Fibroblast of mammary gland (primary cell): ENCODE data around the gene TAB3.

Experiments
- DNase-seq: peaks from one replicate; pipeline ENCODE4 v3.0.0-alpha.2; 2010; ENCODE audit warnings: low read depth
- H3K4me3 ChIP-seq: 2 replicates; pipeline ENCODE4 v1.5.1; 2011; ENCODE audit warnings: low read depth, mild to moderate bottlenecking, low read length, moderate library complexity; ENCODE audit not compliant: control insufficient read depth
- TF ChIP-seq, protein P1 (sequence below): conservative IDR thresholded peaks from 2 replicates; pipeline ENCODE4 v1.5.1; 2011; ENCODE audit warnings: low read depth, low read length, inconsistent platforms; ENCODE audit not compliant: control insufficient read depth, insufficient read depth

Gene TAB3

DNA sequence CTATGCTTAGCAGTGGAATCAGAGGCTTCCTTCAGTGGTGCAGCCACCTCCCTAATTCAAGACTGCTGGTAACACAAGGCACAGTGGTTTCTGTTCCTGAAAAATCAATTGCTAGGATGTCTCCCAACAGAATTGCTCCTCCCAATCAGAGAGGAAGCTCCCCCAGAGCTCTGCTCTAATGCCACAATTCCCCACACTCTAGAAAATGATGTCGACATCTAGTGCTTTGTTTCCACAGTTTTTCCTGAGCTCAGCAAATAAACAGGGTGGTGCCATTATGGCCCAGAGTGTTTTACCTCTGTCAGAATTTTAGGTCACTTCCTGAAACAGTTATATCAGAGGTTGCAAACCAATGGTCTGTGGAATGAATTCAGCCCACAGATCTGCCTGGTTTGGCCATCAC is 24.7 kb downstream of the TAB3 start:
- peak; percentile 1 for DNase-seq
- TF ChIP-seq, protein P1, sequence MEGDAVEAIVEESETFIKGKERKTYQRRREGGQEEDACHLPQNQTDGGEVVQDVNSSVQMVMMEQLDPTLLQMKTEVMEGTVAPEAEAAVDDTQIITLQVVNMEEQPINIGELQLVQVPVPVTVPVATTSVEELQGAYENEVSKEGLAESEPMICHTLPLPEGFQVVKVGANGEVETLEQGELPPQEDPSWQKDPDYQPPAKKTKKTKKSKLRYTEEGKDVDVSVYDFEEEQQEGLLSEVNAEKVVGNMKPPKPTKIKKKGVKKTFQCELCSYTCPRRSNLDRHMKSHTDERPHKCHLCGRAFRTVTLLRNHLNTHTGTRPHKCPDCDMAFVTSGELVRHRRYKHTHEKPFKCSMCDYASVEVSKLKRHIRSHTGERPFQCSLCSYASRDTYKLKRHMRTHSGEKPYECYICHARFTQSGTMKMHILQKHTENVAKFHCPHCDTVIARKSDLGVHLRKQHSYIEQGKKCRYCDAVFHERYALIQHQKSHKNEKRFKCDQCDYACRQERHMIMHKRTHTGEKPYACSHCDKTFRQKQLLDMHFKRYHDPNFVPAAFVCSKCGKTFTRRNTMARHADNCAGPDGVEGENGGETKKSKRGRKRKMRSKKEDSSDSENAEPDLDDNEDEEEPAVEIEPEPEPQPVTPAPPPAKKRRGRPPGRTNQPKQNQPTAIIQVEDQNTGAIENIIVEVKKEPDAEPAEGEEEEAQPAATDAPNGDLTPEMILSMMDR = no peak
- no peak overlapping the region for H3K4me3 ChIP-seq

DNA sequence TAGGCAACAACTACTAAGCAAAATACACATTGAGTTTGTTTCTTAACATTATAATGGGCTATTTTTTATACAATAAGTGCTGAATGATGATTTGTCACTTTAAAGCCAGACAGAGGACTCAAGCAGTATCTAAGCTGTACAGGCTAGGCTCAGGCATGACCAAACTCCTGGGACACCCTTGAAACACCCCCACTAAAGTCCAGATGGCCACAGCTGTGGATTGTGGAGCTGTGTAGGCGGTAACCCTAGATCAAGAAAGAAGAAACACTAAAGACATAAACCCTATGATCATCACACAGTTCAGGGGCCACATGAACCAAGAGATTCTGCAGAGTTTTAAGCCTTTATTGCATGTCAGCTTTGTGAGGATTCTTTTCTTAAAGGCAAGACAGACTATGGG is 25.1 kb downstream of the TAB3 start:
- TF ChIP-seq, protein P1 = no peak
- no peak for DNase-seq
- H3K4me3 ChIP-seq = no peak overlapping the region

DNA sequence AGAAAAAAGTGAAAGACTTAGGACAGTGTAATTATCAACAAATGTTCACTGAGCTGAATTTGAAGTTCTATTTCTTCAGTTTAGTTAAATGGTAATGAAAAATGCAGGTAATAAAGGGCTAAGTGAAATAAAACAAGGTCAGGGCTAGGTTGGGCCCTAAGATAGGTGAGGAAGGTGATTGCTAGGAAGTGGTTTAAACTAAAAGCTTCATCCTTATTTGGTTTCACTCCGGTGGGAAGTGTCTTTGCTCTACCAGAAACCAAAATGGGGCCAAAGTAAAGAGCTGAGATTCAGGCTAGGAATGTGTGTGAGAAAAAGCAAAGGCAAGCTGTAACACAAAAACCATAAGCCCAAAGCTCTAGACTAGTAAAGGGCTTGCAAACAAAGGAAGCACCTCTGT is 31.0 kb downstream of the TAB3 start:
- TF ChIP-seq, protein P1 = no peak
- H3K4me3 ChIP-seq = no peak overlapping the region
- no peak for DNase-seq

DNA sequence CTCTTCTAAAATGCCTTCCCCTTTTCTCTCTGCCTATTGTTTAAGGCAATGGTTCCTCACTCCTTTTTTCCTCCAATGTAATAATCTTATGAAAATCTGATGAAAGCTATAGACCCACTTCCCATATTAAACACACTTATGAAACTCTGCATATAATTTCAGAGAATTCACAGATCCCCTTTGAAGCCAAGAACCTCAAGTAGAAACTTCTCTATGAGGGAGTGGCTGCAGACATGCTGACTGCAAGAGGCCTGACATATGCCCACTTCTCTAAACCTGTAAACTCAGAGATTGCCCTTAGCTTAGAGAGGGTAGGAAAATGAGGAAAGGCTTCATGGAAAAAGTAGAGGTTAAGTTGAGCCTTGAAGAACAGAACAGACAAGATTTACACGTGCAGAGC is 37.6 kb downstream of the TAB3 start:
- TF ChIP-seq, protein P1 = no peak
- H3K4me3 ChIP-seq = no peak overlapping the region
- DNase-seq = no peak

DNA sequence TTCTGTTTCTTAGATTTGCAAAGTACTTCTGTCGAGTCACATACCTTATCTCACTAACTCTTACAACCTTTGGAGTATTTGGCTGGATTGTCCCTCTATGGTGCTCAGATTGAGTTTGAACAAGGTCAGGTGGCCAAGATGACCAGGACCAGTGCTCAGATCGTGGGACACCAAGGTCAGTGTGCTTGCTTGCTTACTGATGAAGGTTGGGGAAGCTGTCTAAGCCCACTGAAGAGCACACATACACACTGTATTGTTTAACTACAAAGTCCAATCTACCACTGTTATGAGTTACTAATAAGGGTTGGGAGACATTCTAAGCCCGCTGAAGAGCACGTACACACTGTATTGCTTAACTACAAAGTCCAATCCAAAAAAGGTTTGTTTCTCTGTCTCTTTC is 53.7 kb downstream of the TAB3 start:
- no peak overlapping the region for H3K4me3 ChIP-seq
- DNase-seq = no peak
- TF ChIP-seq, protein P1 = no peak

DNA sequence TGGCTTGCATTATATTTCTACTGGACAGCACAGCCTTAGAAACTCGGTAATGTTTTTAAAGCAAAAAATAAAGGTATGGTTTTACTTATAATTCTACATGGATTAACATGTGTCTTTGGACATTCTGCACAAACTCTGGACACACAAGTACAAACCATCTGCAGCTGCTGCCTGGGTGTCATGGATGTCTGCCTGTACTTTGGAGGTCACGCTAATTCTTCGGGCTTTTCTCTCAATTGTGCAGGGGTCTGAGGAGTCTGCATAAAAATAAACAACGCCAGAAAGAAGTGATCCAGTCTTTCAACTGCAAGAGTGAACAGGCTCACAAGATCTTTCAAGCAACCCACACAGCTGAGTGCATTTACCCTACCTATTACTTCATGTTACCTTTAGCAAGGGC is 55.2 kb downstream of the TAB3 start:
- TF ChIP-seq, protein P1 = no peak
- no peak overlapping the region for H3K4me3 ChIP-seq
- DNase-seq = no peak

DNA sequence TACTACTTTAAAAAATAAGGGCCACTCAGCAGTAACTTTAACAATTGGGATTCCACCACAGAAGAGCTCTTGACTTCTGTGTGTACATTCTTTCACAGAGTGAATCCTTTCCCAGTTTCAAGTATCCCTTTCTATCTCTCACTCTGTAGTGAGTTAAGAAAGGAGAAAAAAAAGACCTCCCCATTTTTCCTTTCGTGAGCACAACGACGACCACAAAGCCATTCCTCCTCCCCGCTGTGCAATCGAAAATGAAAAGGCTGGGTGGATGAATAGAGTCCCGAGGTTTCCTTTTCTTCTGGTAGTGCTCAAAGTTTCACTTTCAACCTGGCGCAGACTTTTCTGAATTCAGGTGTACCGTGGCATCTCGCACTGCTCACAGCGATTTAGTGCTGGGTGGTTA is 58.0 kb downstream of the TAB3 start:
- no peak for DNase-seq
- TF ChIP-seq, protein P1 = no peak

More for the DNA sequence above, 58.0 kb downstream of the TAB3 start:
- no peak overlapping the region for H3K4me3 ChIP-seq
